ENCODE measurements around the gene MAP6D1. TPM values are rescaled to one million over a fixed set of nuclear protein-coding genes. Genes with fewer than 3 reads are reported as not detected.

MAP6D1 gene
- total and polyA plus RNA-seq, 9 of the 15 experiments (the other 6 are each of a cell fraction or from before 2014, with no cell fraction given): 0.16 to 1.5 (median 0.44) TPM; not detected in 3

DNA sequence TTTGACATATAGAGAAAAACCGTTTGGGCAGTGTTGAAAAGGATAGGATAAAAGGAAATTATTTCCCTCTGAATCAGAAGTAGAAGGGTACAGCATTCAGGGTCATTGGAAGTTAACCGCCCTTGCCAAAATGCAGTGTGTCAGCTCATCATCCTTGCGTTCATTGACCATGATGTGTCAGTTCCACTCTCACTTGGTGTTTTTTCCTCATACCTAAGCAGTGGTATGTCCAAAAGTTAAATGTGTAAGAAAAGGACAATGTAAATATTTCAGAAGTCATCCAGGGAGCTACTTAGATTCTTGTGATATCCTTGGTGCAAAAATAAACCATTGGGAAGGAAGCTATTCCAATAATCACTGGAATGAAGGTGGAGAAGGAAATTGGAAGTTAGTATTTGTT, 50.7 kb downstream of the MAP6D1 start:
- Histone ChIP-seq H3K9ac (ENCODE audit: insufficient read depth in 1 of 2, low read depth in 2 of 2, low read length in 2 of 2) (no peak overlapping the region), H3K36me3 (ENCODE audit: control insufficient read depth, insufficient read depth, low read length) (peaks cover 72% of the 10 kb centered on the region; the same call in 2 of the 3 replicates), H3K4me3 (no peak overlapping the region), H2AFZ (ENCODE audit: low read depth, low read length) (no peak overlapping the region), H3K79me2 (ENCODE audit: control insufficient read depth, insufficient read depth, low read length) (no peaks in the 10 kb centered on the region), H3K27ac (ENCODE audit: extremely low read depth, low read depth, low read length) (no peak overlapping the region), H3K4me2 (ENCODE audit: insufficient read depth, low read length) (no peak overlapping the region), H3K9me1 (ENCODE audit: control insufficient read depth, insufficient read depth, low read length) (no peaks in the 10 kb centered on the region), H3K27me3 (ENCODE audit: control insufficient read depth in 2 of 2, insufficient read depth in 2 of 2, low read length in 2 of 2) (no peaks in the 10 kb centered on the region), H3K4me1 (replicated peaks in 1 of 2; ENCODE audit: control insufficient read depth in 2 of 2, insufficient read depth in 2 of 2, low read length in 2 of 2) (no peaks in the 10 kb centered on the region), H3K9me3 (replicated peaks; ENCODE audit: control insufficient read depth, insufficient read depth, low read depth, low read length) (no peaks in the 10 kb centered on the region), H4K20me1 (replicated peaks; ENCODE audit: control insufficient read depth, insufficient read depth, low read length) (no peaks in the 10 kb centered on the region)
- CTCF ChIA-PET (ENCODE audit: low intra/inter-chr PET ratio): no interaction called here
- BruUV-seq (replicated peaks): no TSS peak
- POLR2A ChIA-PET: interaction anchor here (1.2 kb wide), 1 partner anchor 42 kb away, joined by 3 read pairs; no protein-coding TSS in a partner anchor
- ATAC-seq: no peak
- no peak for DNase-seq (ENCODE audit: extremely low read depth in 1 of 4, low spot score in 3 of 4)
- in situ Hi-C loops (cut with MboI) (loop anchor here (25.0 kb wide), 1 partner anchor 637 kb away; no protein-coding TSS in a partner anchor), intact Hi-C loops (cut with micrococcal nuclease) (no loop called here)
- FAIRE-seq: no peak
- WGBS (ENCODE audit: insufficient coverage, low coverage, missing lambda C conversion rate): 80% methylated on average over 3 of the region's 3 CpGs
- TF ChIP-seq ADNP (tag; IDR thresholded peaks at IDR 0.05) (no peak), KLF10 (CRISPR knock-in tag; IDR thresholded peaks at IDR 0.05) (no peak), YBX1 (IDR thresholded peaks at IDR 0.05) (no peak), WHSC1 (IDR thresholded peaks at IDR 0.05; ENCODE audit: low read length) (no peak)
- TF ChIP-seq, protein P1, sequence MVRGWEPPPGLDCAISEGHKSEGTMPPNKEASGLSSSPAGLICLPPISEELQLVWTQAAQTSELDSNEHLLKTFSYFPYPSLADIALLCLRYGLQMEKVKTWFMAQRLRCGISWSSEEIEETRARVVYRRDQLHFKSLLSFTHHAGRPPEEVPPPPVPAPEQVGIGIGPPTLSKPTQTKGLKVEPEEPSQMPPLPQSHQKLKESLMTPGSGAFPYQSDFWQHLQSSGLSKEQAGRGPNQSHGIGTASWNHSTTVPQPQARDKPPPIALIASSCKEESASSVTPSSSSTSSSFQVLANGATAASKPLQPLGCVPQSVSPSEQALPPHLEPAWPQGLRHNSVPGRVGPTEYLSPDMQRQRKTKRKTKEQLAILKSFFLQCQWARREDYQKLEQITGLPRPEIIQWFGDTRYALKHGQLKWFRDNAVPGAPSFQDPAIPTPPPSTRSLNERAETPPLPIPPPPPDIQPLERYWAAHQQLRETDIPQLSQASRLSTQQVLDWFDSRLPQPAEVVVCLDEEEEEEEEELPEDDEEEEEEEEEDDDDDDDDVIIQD (CRISPR knock-in tag; IDR thresholded peaks at IDR 0.05): no peak
- TF ChIP-seq, protein P2, sequence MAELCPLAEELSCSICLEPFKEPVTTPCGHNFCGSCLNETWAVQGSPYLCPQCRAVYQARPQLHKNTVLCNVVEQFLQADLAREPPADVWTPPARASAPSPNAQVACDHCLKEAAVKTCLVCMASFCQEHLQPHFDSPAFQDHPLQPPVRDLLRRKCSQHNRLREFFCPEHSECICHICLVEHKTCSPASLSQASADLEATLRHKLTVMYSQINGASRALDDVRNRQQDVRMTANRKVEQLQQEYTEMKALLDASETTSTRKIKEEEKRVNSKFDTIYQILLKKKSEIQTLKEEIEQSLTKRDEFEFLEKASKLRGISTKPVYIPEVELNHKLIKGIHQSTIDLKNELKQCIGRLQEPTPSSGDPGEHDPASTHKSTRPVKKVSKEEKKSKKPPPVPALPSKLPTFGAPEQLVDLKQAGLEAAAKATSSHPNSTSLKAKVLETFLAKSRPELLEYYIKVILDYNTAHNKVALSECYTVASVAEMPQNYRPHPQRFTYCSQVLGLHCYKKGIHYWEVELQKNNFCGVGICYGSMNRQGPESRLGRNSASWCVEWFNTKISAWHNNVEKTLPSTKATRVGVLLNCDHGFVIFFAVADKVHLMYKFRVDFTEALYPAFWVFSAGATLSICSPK (IDR thresholded peaks at IDR 0.05; ENCODE audit: borderline replicate concordance): no peak
